ENCODE measurements around the gene COX7B. TPM values are rescaled to one million over a fixed set of nuclear protein-coding genes. Genes with fewer than 3 reads are reported as not detected.

The COX7B gene
- total and polyA plus RNA-seq, 2 of the 8 experiments (the other 6 are each of a cell fraction or from before 2014, with no cell fraction given): 268 to 974 TPM

GRCh38 chrX:77924320-77924859, 25.1 kb downstream of the COX7B start:
- Histone ChIP-seq H2AFZ (ENCODE audit: low read length) (no peak overlapping the region), H3K27me3 (replicated peaks in 1 of 4; ENCODE audit: control insufficient read depth in 3 of 4, extremely low read depth in 1 of 4, insufficient read depth in 3 of 4, low read length in 3 of 4) (no peaks in the 10 kb centered on the region), H4K91ac (replicated peaks; ENCODE audit: insufficient read length, low read length) (no peak overlapping the region), H3K14ac (ENCODE audit: insufficient read length) (no peak overlapping the region), H3K36me3 (ENCODE audit: control insufficient read depth in 2 of 4, insufficient read depth in 4 of 4, low read length in 3 of 4) (no peaks in the 10 kb centered on the region), H3K18ac (ENCODE audit: extremely low read depth, low read length) (no peak overlapping the region), H3K9me3 (ENCODE audit: insufficient read depth in 2 of 2, low read depth in 1 of 2, low read length in 1 of 2) (no peaks in the 10 kb centered on the region), H2BK12ac (ENCODE audit: low read depth, low read length) (no peak overlapping the region), H3K23ac (ENCODE audit: insufficient read length) (no peak overlapping the region), H2AK5ac (ENCODE audit: low read depth, low read length) (no peak overlapping the region), H2BK15ac (ENCODE audit: low read length) (no peak overlapping the region), H3K9ac (replicated peaks in 1 of 4; ENCODE audit: extremely low read depth in 1 of 4, low read depth in 3 of 4, low read length in 3 of 4) (no peak overlapping the region), H3K4ac (replicated peaks; ENCODE audit: insufficient read length, low read depth, low read length) (no peak overlapping the region), H4K20me1 (replicated peaks in 1 of 2; ENCODE audit: control insufficient read depth in 1 of 2, insufficient read depth in 2 of 2, low read length in 2 of 2) (no peaks in the 10 kb centered on the region), H3K4me1 (replicated peaks in 1 of 4; ENCODE audit: control insufficient read depth in 3 of 4, insufficient read depth in 4 of 4, low read length in 3 of 4) (no peaks in the 10 kb centered on the region), H3K23me2 (ENCODE audit: low read depth, low read length) (no peaks in the 10 kb centered on the region), H3K79me2 (ENCODE audit: control insufficient read depth in 1 of 2, insufficient read depth in 2 of 2, low read length in 2 of 2) (no peaks in the 10 kb centered on the region), H4K8ac (ENCODE audit: extremely low read depth, insufficient read depth, low read length) (no peak overlapping the region), H2BK5ac (ENCODE audit: low read depth, low read length) (no peak overlapping the region), H3K27ac (ENCODE audit: low read depth, low read length) (no peak overlapping the region), H3K4me2 (ENCODE audit: insufficient read depth in 1 of 2, low read depth in 2 of 2, low read length in 2 of 2) (no peak overlapping the region), H2BK120ac (replicated peaks; ENCODE audit: low read depth, low read length) (no peak overlapping the region), H3K79me1 (ENCODE audit: low read depth, low read length) (no peaks in the 10 kb centered on the region), H3K56ac (replicated peaks; ENCODE audit: insufficient read length, low read depth, low read length) (no peak overlapping the region), H4K5ac (ENCODE audit: insufficient read length, low read depth, low read length) (no peak overlapping the region), H2BK20ac (ENCODE audit: low read length) (no peak overlapping the region), H3K4me3 (ENCODE audit: extremely low read depth in 1 of 4, insufficient read depth in 2 of 4, low read depth in 3 of 4, low read length in 4 of 4) (no peak overlapping the region)
- no peak for FAIRE-seq
- no peak for TF ChIP-seq CTCF (IDR thresholded peaks at IDR 0.05; ENCODE audit: control extremely low read depth in 1 of 3, insufficient read depth in 1 of 3, low read depth in 1 of 3, low read length in 3 of 3)
- no peak for TF ChIP-seq EGR1 (IDR thresholded peaks at IDR 0.05; ENCODE audit: borderline replicate concordance, low read depth, low read length)
- TF ChIP-seq RXRA (IDR thresholded peaks at IDR 0.05; ENCODE audit: insufficient read depth, low read depth, low read length): no peak
- TF ChIP-seq TEAD4 (IDR thresholded peaks at IDR 0.05; ENCODE audit: low read depth, low read length): no peak
- no peak for TF ChIP-seq TBP (IDR thresholded peaks at IDR 0.05; ENCODE audit: low read depth, low read length)
- no peak for TF ChIP-seq SUZ12 (IDR thresholded peaks at IDR 0.05; ENCODE audit: low read length)
- TF ChIP-seq ASH2L (IDR thresholded peaks at IDR 0.05; ENCODE audit: low read length): no peak
- TF ChIP-seq RBBP5 (IDR thresholded peaks at IDR 0.05; ENCODE audit: borderline replicate concordance, low read depth, low read length): no peak
- WGBS, 2 experiments (ENCODE audit: extremely low coverage in 1 of 2, insufficient coverage in 1 of 2, insufficient read length in 1 of 2, insufficient replicate concordance in 2 of 2, low coverage in 1 of 2, low lambda C conversion rate in 2 of 2, missing lambda C conversion rate in 1 of 2): 95% methylated on average over 5 of the region's 8 CpGs; no CpG with 5 or more reads in 1 of the 2 experiments
- ChIA-PET CTCF (ENCODE audit: partially characterized antibody) (no interaction called here), POLR2A (ENCODE audit: partially characterized antibody) (no interaction called here)
- no peak for DNase-seq (ENCODE audit: low read depth in 1 of 2, low spot score in 2 of 2)
